ENCODE results near the gene FBXO31.
"Not testable (repeated sequence)": the region's sequence is repeated elsewhere in the genome, so short reads cannot be mapped to it uniquely, and the experiment has no call there.

- not testable (repeated sequence) for TF ChIP-seq CTCF (IDR thresholded peaks at IDR 0.05; ENCODE audit: extremely low read depth in 1 of 2, insufficient read depth in 1 of 2, low read depth in 1 of 2, low read length in 2 of 2); POLR2A (IDR thresholded peaks at IDR 0.05; ENCODE audit: low read depth, low read length); EZH2 (IDR thresholded peaks at IDR 0.05; ENCODE audit: borderline replicate concordance, low read depth, low read length, severe bottlenecking)
Observed at GRCh38 chr16:87362828-87363559, 20.6 kb downstream of the FBXO31 start.

Data from endothelial cell of umbilical vein (primary cell).